GM10847 (cell line): ENCODE data around the gene ENPP3.

Experiments
- POLR2A ChIP-seq: IDR thresholded peaks from 2 replicates; pipeline ENCODE4 v1.6.1; 2011; ENCODE audit not compliant: insufficient read length; ENCODE audit errors: extremely low read depth

ENPP3 gene

GRCh38 chr6:131636880-131637792 is at the start of gene ENPP3:
Gene ENPP3, plus strand, starts transcription at chr6:131637302. Its CDS starts 83 bp downstream, at chr6:131637385.
- TF ChIP-seq POLR2A = no peak

GRCh38 chr6:131587909-131588308 is 49.2 kb upstream of the ENPP3 start:
- TF ChIP-seq POLR2A = no peak

GRCh38 chr6:131588643-131589042 is 48.5 kb upstream of the ENPP3 start:
- no peak for TF ChIP-seq POLR2A

- no peak for TF ChIP-seq POLR2A
Measured at GRCh38 chr6:131592935-131593334, 44.2 kb upstream of the ENPP3 start.

GRCh38 chr6:131594074-131594473 is 43.0 kb upstream of the ENPP3 start:
- no peak for TF ChIP-seq POLR2A

- no peak for TF ChIP-seq POLR2A
Measured at GRCh38 chr6:131597446-131597845, 39.7 kb upstream of the ENPP3 start.

- TF ChIP-seq POLR2A = no peak
Measured at GRCh38 chr6:131600716-131601115, 36.4 kb upstream of the ENPP3 start.

GRCh38 chr6:131602781-131603312 is 34.3 kb upstream of the ENPP3 start:
- TF ChIP-seq POLR2A = no peak

GRCh38 chr6:131613296-131613925 is 23.7 kb upstream of the ENPP3 start:
- no peak for TF ChIP-seq POLR2A

GRCh38 chr6:131615275-131615674 is 21.8 kb upstream of the ENPP3 start:
- no peak for TF ChIP-seq POLR2A

- peak; percentile 57 for TF ChIP-seq POLR2A
Measured at GRCh38 chr6:131627724-131628682, 9.1 kb upstream of the ENPP3 start, which contains the start of gene MED23. Gene MED23, minus strand, starts transcription at chr6:131628242. Its CDS starts 193 bp downstream, at chr6:131628049.

- TF ChIP-seq POLR2A = no peak
Measured at GRCh38 chr6:131628726-131629125, 8.4 kb upstream of the ENPP3 start.

GRCh38 chr6:131629651-131630050 is 7.5 kb upstream of the ENPP3 start:
- TF ChIP-seq POLR2A = no peak

- no peak for TF ChIP-seq POLR2A
Measured at GRCh38 chr6:131631625-131632289, 5.3 kb upstream of the ENPP3 start.
